Stimulated activated effector memory CD8-positive, alpha-beta T cell treated with anti-CD3 and anti-CD28 coated beads, Interleukin-12 subunit alpha, Interleukin-12 subunit beta, amount 100 ng/mL, for 72 hours (primary cell): ENCODE data around the gene CDK6.

Experiments used
- ATAC-seq: fragments of 150-1000 bp; cut with Tn5 transposase; 2 replicates; pipeline ENCODE4 v1.10.0; 2021
- DNase-seq, 2 donors: peaks; one replicate each; pipeline ENCODE4 v3.0.0; 2021 to 2022; ENCODE audit warnings: low spot score in 2 of 2
- H3K27ac Mint-ChIP-seq: one replicate; pipeline ENCODE4 v1.8.0; 2022; ENCODE audit warnings: mild to moderate bottlenecking, mixed read lengths
- H3K36me3 Mint-ChIP-seq: one replicate; pipeline ENCODE4 v1.8.0; 2022; ENCODE audit warnings: mild to moderate bottlenecking, mixed read lengths
- H3K4me1 Mint-ChIP-seq: one replicate; pipeline ENCODE4 v1.8.0; 2022; ENCODE audit warnings: mixed read lengths
- H3K4me3 Mint-ChIP-seq: one replicate; pipeline ENCODE4 v1.8.0; 2022; ENCODE audit warnings: mild to moderate bottlenecking, mixed read lengths
- H3K9me3 Mint-ChIP-seq: one replicate; pipeline ENCODE4 v1.8.0; 2022; ENCODE audit warnings: mixed read lengths

CDK6 gene

GRCh38 chr7:92652536-92652935 lies 183.8 kb downstream of the CDK6 start:
- no peak overlapping the region for H3K4me3 Mint-ChIP-seq
- H3K36me3 Mint-ChIP-seq: peaks cover 64% of the 10 kb centered on the region
- ATAC-seq (peak; percentile 42), DNase-seq (peak in 1 of 2 donors; percentile 47)
- H3K4me1 Mint-ChIP-seq: peaks cover 59% of the 10 kb centered on the region
- H3K9me3 Mint-ChIP-seq: peaks cover 3% of the 10 kb centered on the region
- H3K27ac Mint-ChIP-seq: peak overlapping the region; percentile 48

DNA sequence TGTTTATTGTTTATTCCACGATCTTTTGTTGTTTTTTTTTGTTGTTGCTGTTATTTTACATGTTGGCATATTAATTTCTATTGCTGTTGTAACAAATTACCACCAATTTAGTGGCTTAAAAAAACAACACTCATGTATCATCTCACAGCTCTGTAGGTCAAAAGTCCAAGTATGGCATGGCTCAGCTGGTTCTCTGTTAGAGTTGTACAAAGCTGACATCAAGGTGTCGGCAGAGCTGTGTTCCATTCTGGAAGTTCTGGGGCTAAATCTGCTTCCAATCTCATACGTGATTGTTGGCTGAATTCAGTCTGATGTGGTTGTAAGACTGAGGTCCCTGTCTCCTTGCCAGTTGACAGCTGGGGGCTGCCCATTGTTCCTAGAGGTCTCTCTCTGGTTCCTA lies 186.0 kb downstream of the CDK6 start:
- peaks cover 3% of the 10 kb centered on the region for H3K9me3 Mint-ChIP-seq
- H3K4me3 Mint-ChIP-seq: no peak overlapping the region
- ATAC-seq: no peak
- H3K27ac Mint-ChIP-seq: peak overlapping the region; percentile 99
- peaks cover 78% of the 10 kb centered on the region for H3K36me3 Mint-ChIP-seq
- no peak for DNase-seq
- H3K4me1 Mint-ChIP-seq: peaks cover 74% of the 10 kb centered on the region

DNA sequence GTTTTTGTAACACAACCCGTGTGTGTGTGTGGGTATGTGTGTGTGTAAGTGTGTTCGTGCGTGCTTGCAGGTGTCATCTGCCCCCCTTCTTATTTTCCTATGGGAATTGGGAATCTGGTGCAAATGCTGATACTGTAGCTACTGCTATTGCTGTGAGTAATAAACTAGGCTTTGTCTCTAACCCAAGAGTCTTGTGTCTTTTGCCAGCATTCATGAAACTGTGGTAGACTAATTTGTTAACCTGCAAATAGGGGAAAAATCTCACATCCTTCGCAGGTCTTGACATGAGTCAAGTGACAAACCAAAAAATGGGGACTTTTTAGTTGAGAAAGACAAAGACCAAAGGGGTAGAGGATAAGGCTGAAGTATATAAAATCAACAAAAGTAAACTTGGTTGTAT lies 188.3 kb downstream of the CDK6 start:
- DNase-seq (no peak), ATAC-seq (peak; percentile 84)
- H3K4me3 Mint-ChIP-seq: peak overlapping the region; percentile 54
- no peaks in the 10 kb centered on the region for H3K9me3 Mint-ChIP-seq
- H3K4me1 Mint-ChIP-seq: peaks cover 82% of the 10 kb centered on the region
- peaks cover 85% of the 10 kb centered on the region for H3K36me3 Mint-ChIP-seq
- peak overlapping the region; percentile 99 for H3K27ac Mint-ChIP-seq

DNA sequence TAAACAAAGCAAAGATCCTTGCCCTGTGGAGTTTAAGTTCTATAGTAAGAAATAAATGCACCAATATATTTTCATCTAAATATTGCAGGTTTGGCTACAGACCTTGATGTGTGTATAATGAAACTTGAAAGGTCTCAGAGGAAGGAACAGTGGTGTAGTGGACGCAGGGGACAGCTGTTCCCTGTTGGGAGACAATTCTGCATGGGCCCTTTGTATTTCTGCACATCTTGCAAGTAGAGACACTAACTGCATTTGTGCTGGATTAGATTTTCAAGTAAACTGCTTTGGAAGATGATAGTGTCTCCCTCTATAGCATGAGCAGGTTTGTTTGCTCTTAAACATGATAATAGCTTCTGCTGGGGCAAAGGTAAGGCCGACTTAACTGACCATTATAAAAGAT lies 188.7 kb downstream of the CDK6 start:
- H3K27ac Mint-ChIP-seq: peak overlapping the region; percentile 99
- H3K4me3 Mint-ChIP-seq: peak overlapping the region; percentile 54
- peaks cover 89% of the 10 kb centered on the region for H3K36me3 Mint-ChIP-seq
- DNase-seq (no peak), ATAC-seq (no peak)
- H3K4me1 Mint-ChIP-seq: peaks cover 82% of the 10 kb centered on the region
- no peaks in the 10 kb centered on the region for H3K9me3 Mint-ChIP-seq

DNA sequence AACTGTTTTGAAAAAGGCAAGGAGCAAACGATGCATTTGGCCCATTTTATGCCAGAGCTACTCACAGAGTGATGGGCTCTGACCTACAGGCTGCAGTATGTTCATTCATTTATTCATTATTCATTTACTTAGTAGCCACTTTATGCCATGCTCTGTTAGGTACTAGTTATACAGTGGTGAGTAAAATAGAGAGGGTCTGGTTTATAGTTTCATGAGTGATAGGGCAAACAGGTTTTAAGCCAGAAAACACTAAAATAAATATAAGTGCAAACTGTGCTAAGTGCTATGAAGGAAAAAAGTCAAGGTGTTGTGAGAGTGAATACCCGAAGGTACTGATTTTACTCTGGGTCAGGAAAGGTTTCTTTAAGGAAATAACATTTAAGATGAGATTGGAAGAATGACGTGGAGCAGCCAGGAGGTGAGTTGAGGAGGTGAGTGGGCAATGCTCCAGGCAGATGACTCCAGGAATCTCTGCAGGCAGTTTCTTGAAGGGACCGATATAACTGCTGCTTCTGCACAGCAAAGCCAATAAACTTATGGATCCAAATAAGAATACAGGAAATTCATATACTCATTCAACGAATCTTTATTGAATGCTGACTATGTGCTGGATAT lies 189.3 kb downstream of the CDK6 start:
- Mint-ChIP-seq H3K27ac (peak overlapping the region; percentile 99), H3K4me1 (peaks cover 87% of the 10 kb centered on the region), H3K9me3 (no peaks in the 10 kb centered on the region), H3K4me3 (peak overlapping the region; percentile 54), H3K36me3 (peaks cover 91% of the 10 kb centered on the region)
- ATAC-seq: peak; percentile 25
- DNase-seq: no peak

GRCh38 chr7:92645114-92646061 lies 191.0 kb downstream of the CDK6 start:
- peak; percentile 61 for ATAC-seq
- DNase-seq: no peak
- peaks cover 90% of the 10 kb centered on the region for H3K4me1 Mint-ChIP-seq
- H3K4me3 Mint-ChIP-seq: peak overlapping the region; percentile 54
- H3K36me3 Mint-ChIP-seq: peaks cover 93% of the 10 kb centered on the region
- peak overlapping the region; percentile 99 for H3K27ac Mint-ChIP-seq
- H3K9me3 Mint-ChIP-seq: no peaks in the 10 kb centered on the region

GRCh38 chr7:92644406-92645113 lies 191.8 kb downstream of the CDK6 start:
- DNase-seq (no peak), ATAC-seq (no peak)
- H3K4me3 Mint-ChIP-seq: no peak overlapping the region
- H3K36me3 Mint-ChIP-seq: peaks cover 93% of the 10 kb centered on the region
- peaks cover 90% of the 10 kb centered on the region for H3K4me1 Mint-ChIP-seq
- H3K9me3 Mint-ChIP-seq: no peaks in the 10 kb centered on the region
- H3K27ac Mint-ChIP-seq: peak overlapping the region; percentile 99

GRCh38 chr7:92643821-92644220 lies 192.6 kb downstream of the CDK6 start:
- DNase-seq (no peak), ATAC-seq (no peak)
- H3K27ac Mint-ChIP-seq: peak overlapping the region; percentile 99
- H3K4me3 Mint-ChIP-seq: no peak overlapping the region
- peaks cover 94% of the 10 kb centered on the region for H3K4me1 Mint-ChIP-seq
- no peaks in the 10 kb centered on the region for H3K9me3 Mint-ChIP-seq
- peaks cover 94% of the 10 kb centered on the region for H3K36me3 Mint-ChIP-seq

- peak; percentile 57 to 87 for DNase-seq
- peaks cover 97% of the 10 kb centered on the region for H3K36me3 Mint-ChIP-seq
- peak; percentile 89 for ATAC-seq
- H3K9me3 Mint-ChIP-seq: no peaks in the 10 kb centered on the region
- H3K4me3 Mint-ChIP-seq: peak overlapping the region; percentile 60
- H3K4me1 Mint-ChIP-seq: peaks cover 85% of the 10 kb centered on the region
- peak overlapping the region; percentile 99 for H3K27ac Mint-ChIP-seq
These were observed 194.4 kb downstream of the CDK6 start for GRCh38 chr7:92641921-92642511.

GRCh38 chr7:92639966-92640365 lies 196.4 kb downstream of the CDK6 start:
- DNase-seq (no peak), ATAC-seq (no peak)
- peak overlapping the region; percentile 99 for H3K27ac Mint-ChIP-seq
- no peaks in the 10 kb centered on the region for H3K9me3 Mint-ChIP-seq
- H3K4me3 Mint-ChIP-seq: peak overlapping the region; percentile 42
- H3K36me3 Mint-ChIP-seq: peaks cover 95% of the 10 kb centered on the region
- H3K4me1 Mint-ChIP-seq: peaks cover 73% of the 10 kb centered on the region

DNA sequence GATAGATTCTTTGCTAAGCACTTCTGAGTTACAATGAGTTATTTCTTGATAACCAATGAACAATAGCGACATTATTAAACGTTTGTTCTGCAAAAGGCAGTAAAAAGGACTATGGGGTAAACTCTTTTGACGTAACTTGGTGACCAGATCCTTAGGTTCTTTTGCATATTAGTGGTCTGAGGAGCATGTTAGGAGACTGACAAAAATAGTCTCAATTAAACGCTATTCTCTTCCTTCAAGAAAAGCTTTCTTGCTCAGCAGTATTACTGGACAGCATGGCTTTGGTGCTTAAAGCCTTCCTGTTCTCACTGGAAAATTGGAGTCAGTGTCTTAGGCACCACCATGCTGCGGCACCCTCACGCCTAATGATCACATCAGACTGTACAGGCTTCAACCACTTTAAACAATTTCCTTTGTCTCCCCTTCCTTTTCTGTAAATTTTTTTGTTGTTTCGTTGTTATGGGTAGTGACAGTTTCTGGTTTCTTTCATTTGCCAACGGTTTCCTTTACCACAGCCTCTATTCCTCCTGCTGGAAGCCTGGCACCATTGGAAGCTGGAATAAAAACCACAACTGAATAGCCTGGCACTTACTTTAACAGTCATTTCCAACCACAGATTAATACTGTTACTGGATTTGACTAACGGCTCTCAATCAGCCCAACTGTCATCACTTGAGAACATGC lies 197.0 kb downstream of the CDK6 start:
- Mint-ChIP-seq H3K27ac (peak overlapping the region; percentile 99), H3K4me1 (peaks cover 73% of the 10 kb centered on the region), H3K36me3 (peaks cover 95% of the 10 kb centered on the region), H3K4me3 (peak overlapping the region; percentile 42), H3K9me3 (no peaks in the 10 kb centered on the region)
- DNase-seq (no peak), ATAC-seq (peak; percentile 31)

GRCh38 chr7:92636018-92636560 lies 200.3 kb downstream of the CDK6 start:
- Mint-ChIP-seq H3K4me3 (peak overlapping the region; percentile 55), H3K27ac (peak overlapping the region; percentile 92), H3K4me1 (peaks cover 72% of the 10 kb centered on the region), H3K36me3 (peaks cover 95% of the 10 kb centered on the region), H3K9me3 (no peaks in the 10 kb centered on the region)
- no peak for DNase-seq
- no peak for ATAC-seq

DNA sequence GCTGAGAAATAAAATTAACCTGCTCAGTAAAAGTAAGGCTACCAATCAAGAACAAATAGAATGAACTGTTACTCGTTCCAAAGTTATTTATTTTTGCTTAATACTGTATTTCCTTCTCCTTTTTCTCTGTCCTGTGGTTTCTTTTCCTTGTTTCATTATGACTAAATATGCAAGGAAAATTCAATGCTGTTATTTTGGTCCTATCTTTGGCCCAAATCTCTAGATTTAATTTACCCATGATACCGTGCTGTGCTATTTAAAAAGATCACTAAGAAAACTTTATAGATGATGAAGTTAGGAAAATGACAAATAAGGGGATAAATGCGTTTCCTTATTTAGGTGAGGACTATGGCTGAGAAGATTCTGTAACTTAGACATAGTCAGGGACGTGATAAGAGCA lies 200.8 kb downstream of the CDK6 start:
- H3K36me3 Mint-ChIP-seq: peaks cover 95% of the 10 kb centered on the region
- ATAC-seq: no peak
- peak overlapping the region; percentile 55 for H3K4me3 Mint-ChIP-seq
- H3K9me3 Mint-ChIP-seq: no peaks in the 10 kb centered on the region
- H3K27ac Mint-ChIP-seq: peak overlapping the region; percentile 92
- H3K4me1 Mint-ChIP-seq: peaks cover 74% of the 10 kb centered on the region
- DNase-seq: no peak

DNA sequence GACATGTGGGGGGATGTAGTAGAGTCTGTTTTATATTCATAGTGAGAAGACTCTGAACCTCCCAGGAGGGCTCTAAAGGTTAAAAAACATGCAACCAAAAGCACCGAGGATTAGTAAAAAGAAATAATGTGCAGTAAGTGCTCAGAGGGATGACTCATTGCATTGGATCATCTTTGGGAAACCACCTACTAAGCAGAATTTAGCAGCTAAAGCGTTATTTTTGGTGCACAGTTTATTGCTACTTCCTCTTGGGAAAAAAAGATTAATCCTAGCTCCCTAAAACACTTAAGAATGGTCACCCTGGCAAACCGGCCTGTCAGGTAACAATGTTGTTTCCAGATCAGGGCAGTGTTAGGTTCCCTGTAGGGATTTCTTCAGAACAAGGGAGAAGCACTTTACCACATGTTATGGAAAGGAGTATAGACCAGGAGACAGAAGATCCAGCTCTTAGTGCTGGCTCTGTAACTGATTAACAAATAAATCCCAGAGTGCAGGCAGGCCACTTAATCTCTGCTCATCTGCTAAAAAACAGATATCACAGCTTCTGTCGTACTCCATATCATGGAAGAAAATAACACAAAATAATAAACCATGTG lies 201.4 kb downstream of the CDK6 start:
- DNase-seq (no peak), ATAC-seq (peak; percentile 52)
- H3K4me1 Mint-ChIP-seq: peaks cover 74% of the 10 kb centered on the region
- peak overlapping the region; percentile 92 for H3K27ac Mint-ChIP-seq
- peak overlapping the region; percentile 55 for H3K4me3 Mint-ChIP-seq
- H3K36me3 Mint-ChIP-seq: peaks cover 92% of the 10 kb centered on the region
- peaks cover 3% of the 10 kb centered on the region for H3K9me3 Mint-ChIP-seq
